Colonic mucosa (tissue), 4 donors: ENCODE results near the gene KCND3. TPM values are rescaled to one million over a fixed set of nuclear protein-coding genes. Genes with fewer than 3 reads are reported as not detected.

Experiments
- DNase-seq: peaks from one replicate; pipeline ENCODE4 v3.0.0-alpha.2; 2020
- H3K27ac ChIP-seq: fragments of 200-600 bp; one replicate; pipeline ENCODE4 v1.8.0; 2021
- H3K27me3 ChIP-seq: fragments of 200-600 bp; one replicate; pipeline ENCODE4 v1.8.0; 2021
- H3K36me3 ChIP-seq: fragments of 200-600 bp; one replicate; pipeline ENCODE4 v1.8.0; 2021
- H3K4me1 ChIP-seq: fragments of 200-600 bp; one replicate; pipeline ENCODE4 v1.8.0; 2021; ENCODE audit warnings: mild to moderate bottlenecking
- H3K4me3 ChIP-seq: fragments of 200-600 bp; one replicate; pipeline ENCODE4 v1.8.0; 2021
- H3K9ac ChIP-seq, 2 donors: one replicate each; pipeline ENCODE4 v1.7.0; 2013; ENCODE audit warnings: control low read depth in 2 of 2, low read depth in 2 of 2, low read length in 2 of 2
- H3K9me3 ChIP-seq: fragments of 200-600 bp; one replicate; pipeline ENCODE4 v1.8.0; 2021
- CTCF ChIP-seq: fragments of 200-600 bp; IDR thresholded peaks from one replicate; pipeline ENCODE4 v1.8.0; 2022; ENCODE audit warnings: antibody characterized with exemption, mild to moderate bottlenecking
- intact Hi-C: fragments of 100-400 bp; cut with DNase I; formaldehyde crosslinking; loops from one replicate; pipeline ENCODE4 v1.14.1; 2022
- total RNA-seq, 2 donors: library from RNA; stranded (reverse); fragmentation: NEBNext Ultra II Directional in 1 of 2; extraction: Animal tissue kit (Norgen Biotek cat#: 25700) in 1 of 2; gene quantifications; one replicate each; pipeline ENCODE4 v1.2.1, GENCODE V29; 2021
- donor health status: healthy.
- donor health status: DM: no; HTN: no; CAD: no.
- donor health status: DM: no; HTN: no; CAD: no.

The KCND3 gene
- total RNA-seq, 2 donors from 2014 or later = 0.94 to 3.5 TPM

- no peaks in the 10 kb centered on the region for H3K36me3 ChIP-seq
- DNase-seq = no peak
- no peaks in the 10 kb centered on the region for H3K27me3 ChIP-seq
- H3K9me3 ChIP-seq = no peaks in the 10 kb centered on the region
- no peak overlapping the region for H3K9ac ChIP-seq
- H3K4me3 ChIP-seq = no peak overlapping the region
- no peak overlapping the region for H3K27ac ChIP-seq
- TF ChIP-seq CTCF = no peak
- no peaks in the 10 kb centered on the region for H3K4me1 ChIP-seq
- intact Hi-C loops = no loop called here
These were observed 30.0 kb downstream of the KCND3 start for GRCh38 chr1:111959436-111959835.

GRCh38 chr1:111958851-111959250 is 30.6 kb downstream of the KCND3 start:
- Histone ChIP-seq H3K4me1 (no peaks in the 10 kb centered on the region), H3K27ac (no peak overlapping the region)

GRCh38 chr1:111958075-111958474 is 31.4 kb downstream of the KCND3 start:
- intact Hi-C loops = no loop called here
- Histone ChIP-seq H3K4me1 (no peaks in the 10 kb centered on the region), H3K9me3 (no peaks in the 10 kb centered on the region), H3K9ac (no peak overlapping the region), H3K36me3 (no peaks in the 10 kb centered on the region), H3K27me3 (no peaks in the 10 kb centered on the region), H3K27ac (no peak overlapping the region), H3K4me3 (no peak overlapping the region)
- DNase-seq = no peak
- TF ChIP-seq CTCF = no peak

More at GRCh38 chr1:111958851-111959250, 30.6 kb downstream of the KCND3 start:
- no peak overlapping the region for H3K9ac ChIP-seq
- H3K36me3 ChIP-seq = no peaks in the 10 kb centered on the region
- no peak for TF ChIP-seq CTCF
- H3K27me3 ChIP-seq = no peaks in the 10 kb centered on the region
- no peak overlapping the region for H3K4me3 ChIP-seq
- intact Hi-C loops = no loop called here
- DNase-seq = no peak
- H3K9me3 ChIP-seq = no peaks in the 10 kb centered on the region

GRCh38 chr1:111956155-111956771 is 33.2 kb downstream of the KCND3 start:
- DNase-seq = no peak

GRCh38 chr1:111955755-111956154 is 33.7 kb downstream of the KCND3 start:
- no peak overlapping the region for H3K9ac ChIP-seq
- H3K4me3 ChIP-seq = no peak overlapping the region
- no peak overlapping the region for H3K27ac ChIP-seq
- H3K9me3 ChIP-seq = no peaks in the 10 kb centered on the region
- H3K4me1 ChIP-seq = no peaks in the 10 kb centered on the region
- no peaks in the 10 kb centered on the region for H3K27me3 ChIP-seq
- DNase-seq = no peak
- TF ChIP-seq CTCF = no peak
- H3K36me3 ChIP-seq = no peaks in the 10 kb centered on the region
- intact Hi-C loops = no loop called here

More at GRCh38 chr1:111956155-111956771, 33.2 kb downstream of the KCND3 start:
- Histone ChIP-seq H3K4me1 (no peaks in the 10 kb centered on the region), H3K27ac (no peak overlapping the region), H3K27me3 (no peaks in the 10 kb centered on the region), H3K36me3 (no peaks in the 10 kb centered on the region), H3K9me3 (no peaks in the 10 kb centered on the region), H3K9ac (no peak overlapping the region), H3K4me3 (no peak overlapping the region)
- no peak for TF ChIP-seq CTCF
- intact Hi-C loops = no loop called here
